ENCODE data around the gene GCSAML.

DNA sequence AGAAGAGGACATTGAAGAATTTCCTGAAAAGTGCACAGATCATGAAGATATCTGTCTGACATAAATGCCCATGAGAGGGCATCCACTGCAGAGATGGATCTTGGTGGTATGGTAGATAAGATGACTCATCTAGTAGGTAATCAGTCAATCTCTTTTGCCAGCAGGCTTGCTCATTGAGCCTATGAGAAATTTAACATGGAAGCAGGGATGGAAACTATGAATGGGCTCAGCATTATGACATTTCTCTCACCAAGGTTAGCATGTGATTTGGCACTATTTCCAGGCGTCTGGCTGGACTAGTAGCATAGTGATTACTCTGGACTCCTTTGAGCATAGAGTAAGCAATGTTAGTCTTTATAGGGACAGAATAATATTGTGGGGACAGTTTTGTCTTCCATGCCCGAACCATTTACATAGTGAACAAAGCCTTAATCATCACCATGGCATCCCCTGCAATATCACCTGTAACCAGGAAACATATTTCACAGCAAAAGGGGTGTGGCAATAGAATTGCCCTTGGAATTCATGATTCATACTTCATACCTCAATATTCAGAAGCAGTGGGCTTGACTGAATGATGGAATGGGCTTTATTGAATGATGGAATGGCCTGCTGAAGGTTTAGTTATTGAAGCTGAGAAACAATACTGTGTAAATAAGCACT, 20.0 kb upstream of the GCSAML start:
- TF ChIP-seq, protein P1, sequence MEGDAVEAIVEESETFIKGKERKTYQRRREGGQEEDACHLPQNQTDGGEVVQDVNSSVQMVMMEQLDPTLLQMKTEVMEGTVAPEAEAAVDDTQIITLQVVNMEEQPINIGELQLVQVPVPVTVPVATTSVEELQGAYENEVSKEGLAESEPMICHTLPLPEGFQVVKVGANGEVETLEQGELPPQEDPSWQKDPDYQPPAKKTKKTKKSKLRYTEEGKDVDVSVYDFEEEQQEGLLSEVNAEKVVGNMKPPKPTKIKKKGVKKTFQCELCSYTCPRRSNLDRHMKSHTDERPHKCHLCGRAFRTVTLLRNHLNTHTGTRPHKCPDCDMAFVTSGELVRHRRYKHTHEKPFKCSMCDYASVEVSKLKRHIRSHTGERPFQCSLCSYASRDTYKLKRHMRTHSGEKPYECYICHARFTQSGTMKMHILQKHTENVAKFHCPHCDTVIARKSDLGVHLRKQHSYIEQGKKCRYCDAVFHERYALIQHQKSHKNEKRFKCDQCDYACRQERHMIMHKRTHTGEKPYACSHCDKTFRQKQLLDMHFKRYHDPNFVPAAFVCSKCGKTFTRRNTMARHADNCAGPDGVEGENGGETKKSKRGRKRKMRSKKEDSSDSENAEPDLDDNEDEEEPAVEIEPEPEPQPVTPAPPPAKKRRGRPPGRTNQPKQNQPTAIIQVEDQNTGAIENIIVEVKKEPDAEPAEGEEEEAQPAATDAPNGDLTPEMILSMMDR (IDR thresholded peaks at IDR 0.05; ENCODE audit: insufficient read depth, low read depth, low read length): no peak
- TF ChIP-seq EZH2 (IDR thresholded peaks at IDR 0.05; ENCODE audit: insufficient read depth, low read length): no peak
